SK-N-DZ (cell line): ENCODE measurements around the gene CCNB1.

ENCODE experiments used
- small RNA-seq, 2 experiments: library from RNA; depleted of rRNA; stranded (forward); fragments of <200 nt; gene quantifications; one replicate each; pipeline ENCODE3, GENCODE V24; 2014

Gene CCNB1

Small RNA genes lying within 50 kb of the gene (small RNA-seq; reads per million reads assigned to genes)
- gene SNORA50D: 0 reads per million in 2 experiments
